ENCODE data around the gene GPAM. TPM values are rescaled to one million over a fixed set of nuclear protein-coding genes. Genes with fewer than 3 reads are reported as not detected.

The GPAM gene
- total and polyA plus RNA-seq, 10 of the 15 experiments (the other 5 are each of a cell fraction or from before 2014, with no cell fraction given) = 3.3 to 9.4 (median 7.4) TPM

- no peak for TF ChIP-seq ZBTB40 (IDR thresholded peaks at IDR 0.05; ENCODE audit: borderline replicate concordance)
Measured at GRCh38 chr10:112221545-112221944, 38.0 kb upstream of the GPAM start (continued).

- WGBS (ENCODE audit: insufficient coverage, insufficient replicate concordance, low lambda C conversion rate, missing lambda C conversion rate) = 25% methylated on average over 2 of the region's 2 CpGs
- Histone ChIP-seq H4K20me1 (ENCODE audit: control insufficient read depth, insufficient read depth) (no peaks in the 10 kb centered on the region), H3K4me2 (ENCODE audit: control insufficient read depth, insufficient read depth) (no peak overlapping the region), H3K9me3 (replicated peaks; ENCODE audit: control insufficient read depth, insufficient read depth, low read length) (no peaks in the 10 kb centered on the region; the same call in 2 of the 3 replicates), H3K4me3 (no peak overlapping the region), H2AFZ (ENCODE audit: control insufficient read depth, low read depth, low read length) (no peak overlapping the region), H3K27me3 (replicated peaks in 1 of 2; ENCODE audit: control insufficient read depth in 2 of 2, insufficient read depth in 2 of 2, low read length in 1 of 2) (peaks cover 0 to 2% of the 10 kb centered on the region in 2 experiments; a peak in 1 of 4 replicates), H3K9ac (ENCODE audit: control insufficient read depth, insufficient read depth, low read length) (no peak overlapping the region), H3K27ac (ENCODE audit: control insufficient read depth, insufficient read depth) (no peak overlapping the region), H3K4me1 (ENCODE audit: control insufficient read depth, insufficient read depth, low read length) (no peaks in the 10 kb centered on the region), H3K79me2 (ENCODE audit: control insufficient read depth, insufficient read depth, low read length) (no peaks in the 10 kb centered on the region), H3K36me3 (ENCODE audit: control insufficient read depth in 2 of 2, insufficient read depth in 2 of 2, low read length in 1 of 2) (no peaks in the 10 kb centered on the region)
- TF ChIP-seq GATAD2B (conservative IDR thresholded peaks at IDR 0.05; ENCODE audit: low read depth) = no peak
- TF ChIP-seq MXI1 (IDR thresholded peaks at IDR 0.05; ENCODE audit: low read depth, low read length) = no peak
- TF ChIP-seq PAX8 (IDR thresholded peaks at IDR 0.05) = no peak
- no peak for TF ChIP-seq DPF2 (IDR thresholded peaks at IDR 0.05)
- no peak for TF ChIP-seq REST (IDR thresholded peaks at IDR 0.05; ENCODE audit: low read depth, low read length)
- TF ChIP-seq EED (IDR thresholded peaks at IDR 0.05; ENCODE audit: low read depth) = no peak
- TF ChIP-seq PAX5 (IDR thresholded peaks at IDR 0.05; ENCODE audit: borderline replicate concordance, low read depth, low read length) = no peak
- FAIRE-seq (no peak), DNase-seq (ENCODE audit: low read depth, low spot score) (no peak), ATAC-seq (no peak)
- CTCF ChIA-PET = no interaction called here
- RAD21 ChIA-PET (ENCODE audit: unreplicated experiment) = no interaction called here
- POLR2A ChIA-PET = no interaction called here
- intact Hi-C loops (cut with micrococcal nuclease; ENCODE audit: unreplicated experiment) = no loop called here
- no TSS peak for BruUV-seq (replicated peaks)
- in situ Hi-C loops (cut with MboI) = no loop called here
- SMC1A ChIA-PET (ENCODE audit: uncharacterized antibody, unreplicated experiment) = no interaction called here
Measured at GRCh38 chr10:112218960-112219359, 35.4 kb upstream of the GPAM start.
